IMR-90 (cell line): Measurements from ENCODE around the gene SLC31A2.

Source experiments
- CTCF ChIP-seq: conservative IDR thresholded peaks from 2 replicates; pipeline ENCODE4 v1.5.1; 2012; ENCODE audit warnings: mild to moderate bottlenecking, low read depth, low read length, improper control_type of control experiment
- MAFK ChIP-seq: IDR thresholded peaks from 2 replicates; pipeline ENCODE4 v1.6.1; 2012; ENCODE audit warnings: low read depth, low read length, improper control_type of control experiment
- MXI1 ChIP-seq: IDR thresholded peaks from 2 replicates; pipeline ENCODE4 v1.6.1; 2012; ENCODE audit warnings: low read depth, mild to moderate bottlenecking, low read length, moderate library complexity, borderline replicate concordance
- POLR2A ChIP-seq: IDR thresholded peaks from 2 replicates; pipeline ENCODE4 v1.6.1; 2012; ENCODE audit warnings: mild to moderate bottlenecking, low read depth, low read length
- USF2 ChIP-seq: fragments of 150-350 bp; IDR thresholded peaks from 2 replicates; pipeline ENCODE4 v1.6.1; 2017; ENCODE audit warnings: mild to moderate bottlenecking, antibody characterized with exemption, low read length, low read depth

- TF ChIP-seq USF2 (no peak), POLR2A (no peak), CTCF (no peak), MXI1 (no peak), MAFK (no peak)
Observed at GRCh38 chr9:113176803-113177202, 26.0 kb downstream of the SLC31A2 start.
